Fibroblast of mammary gland (primary cell): Measurements from ENCODE around the gene HNRNPAB.

Experiments
- DNase-seq: peaks from one replicate; pipeline ENCODE4 v3.0.0-alpha.2; 2010; ENCODE audit warnings: low read depth
- H3K4me3 ChIP-seq: 2 replicates; pipeline ENCODE4 v1.5.1; 2011; ENCODE audit warnings: low read depth, mild to moderate bottlenecking, low read length, moderate library complexity; ENCODE audit not compliant: control insufficient read depth
- TF ChIP-seq, protein P1 (sequence below): conservative IDR thresholded peaks from 2 replicates; pipeline ENCODE4 v1.5.1; 2011; ENCODE audit warnings: low read depth, low read length, inconsistent platforms; ENCODE audit not compliant: control insufficient read depth, insufficient read depth

Gene HNRNPAB

GRCh38 chr5:178212241-178213002, 8.1 kb downstream of the HNRNPAB start:
- TF ChIP-seq, protein P1, sequence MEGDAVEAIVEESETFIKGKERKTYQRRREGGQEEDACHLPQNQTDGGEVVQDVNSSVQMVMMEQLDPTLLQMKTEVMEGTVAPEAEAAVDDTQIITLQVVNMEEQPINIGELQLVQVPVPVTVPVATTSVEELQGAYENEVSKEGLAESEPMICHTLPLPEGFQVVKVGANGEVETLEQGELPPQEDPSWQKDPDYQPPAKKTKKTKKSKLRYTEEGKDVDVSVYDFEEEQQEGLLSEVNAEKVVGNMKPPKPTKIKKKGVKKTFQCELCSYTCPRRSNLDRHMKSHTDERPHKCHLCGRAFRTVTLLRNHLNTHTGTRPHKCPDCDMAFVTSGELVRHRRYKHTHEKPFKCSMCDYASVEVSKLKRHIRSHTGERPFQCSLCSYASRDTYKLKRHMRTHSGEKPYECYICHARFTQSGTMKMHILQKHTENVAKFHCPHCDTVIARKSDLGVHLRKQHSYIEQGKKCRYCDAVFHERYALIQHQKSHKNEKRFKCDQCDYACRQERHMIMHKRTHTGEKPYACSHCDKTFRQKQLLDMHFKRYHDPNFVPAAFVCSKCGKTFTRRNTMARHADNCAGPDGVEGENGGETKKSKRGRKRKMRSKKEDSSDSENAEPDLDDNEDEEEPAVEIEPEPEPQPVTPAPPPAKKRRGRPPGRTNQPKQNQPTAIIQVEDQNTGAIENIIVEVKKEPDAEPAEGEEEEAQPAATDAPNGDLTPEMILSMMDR = no peak
- H3K4me3 ChIP-seq = no peak overlapping the region
- no peak for DNase-seq

DNA sequence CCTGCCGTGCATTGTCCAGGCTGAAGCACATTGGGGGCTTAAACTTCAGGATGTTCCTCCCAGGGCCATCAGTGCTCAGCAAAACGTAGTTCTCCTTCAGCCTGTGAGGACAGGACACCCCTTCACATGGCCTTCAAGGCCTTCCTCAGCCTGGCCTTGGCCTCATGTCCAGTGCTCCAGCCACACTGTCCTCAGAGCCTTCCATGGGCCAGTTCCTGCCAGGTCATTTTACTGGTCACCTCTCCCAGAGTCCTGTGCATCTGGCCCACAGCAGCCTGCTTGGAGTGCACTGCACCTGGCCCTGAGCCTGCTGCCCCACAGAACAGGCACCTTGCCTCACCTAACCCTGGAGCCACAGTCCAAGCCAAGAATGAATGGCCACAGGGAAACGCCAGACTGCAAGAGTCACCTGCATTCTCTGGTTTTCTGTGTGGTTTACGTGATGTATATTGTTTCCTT, 8.7 kb downstream of the HNRNPAB start:
- H3K4me3 ChIP-seq = no peak overlapping the region
- no peak for DNase-seq
- TF ChIP-seq, protein P1 = no peak

DNA sequence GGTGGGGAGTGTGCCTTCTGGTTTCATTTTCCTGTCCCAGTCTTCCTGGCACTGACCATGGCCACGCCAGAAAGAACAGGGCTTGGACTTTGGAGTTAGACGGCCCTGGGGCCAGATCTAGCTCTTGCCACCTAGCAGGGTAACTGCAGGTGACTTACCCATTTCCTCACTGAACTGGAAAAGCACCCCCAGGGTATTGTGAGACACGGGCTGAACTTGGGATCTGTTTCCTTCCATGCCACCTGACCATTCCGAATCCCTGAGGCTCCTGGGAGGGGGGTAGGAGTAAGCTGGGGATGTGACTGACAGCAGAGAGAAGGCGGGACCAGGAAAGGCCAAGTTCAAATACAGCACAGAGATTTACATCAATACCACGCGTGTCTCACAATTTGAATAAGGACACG, 9.4 kb downstream of the HNRNPAB start:
- TF ChIP-seq, protein P1 = no peak
- DNase-seq = no peak

DNA sequence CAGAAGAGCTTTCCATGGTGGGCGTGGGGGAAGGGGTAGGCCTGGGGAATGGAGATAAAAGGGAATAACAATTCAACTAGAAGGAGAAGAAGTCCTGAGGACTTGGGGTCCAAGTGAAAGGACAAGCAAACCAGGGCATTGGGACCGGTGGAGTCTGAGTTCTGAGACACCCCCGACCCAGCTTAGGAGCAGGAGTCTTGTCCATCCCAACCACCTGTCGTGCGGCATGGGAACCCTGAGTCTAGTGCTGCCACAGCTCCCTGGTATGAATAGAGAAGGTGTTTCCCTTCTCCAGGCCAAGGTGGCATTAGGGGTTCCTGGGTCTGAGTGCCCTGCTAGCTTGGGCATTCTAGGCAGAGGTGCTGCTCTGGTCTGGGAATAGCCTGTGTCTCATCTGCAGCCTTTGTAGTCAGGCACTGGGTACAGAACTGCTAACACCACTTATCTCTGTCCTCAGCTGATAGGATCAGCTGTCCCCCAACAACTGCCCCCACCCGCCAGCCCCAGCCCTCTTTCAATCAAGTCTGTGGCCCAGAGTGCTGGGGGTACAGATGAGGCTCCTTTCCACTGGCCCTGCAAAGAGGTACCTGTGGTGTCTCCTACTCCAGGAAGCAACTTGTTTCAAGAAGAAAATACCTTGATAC, 9.9 kb downstream of the HNRNPAB start:
- DNase-seq = no peak
- H3K4me3 ChIP-seq = no peak overlapping the region
- TF ChIP-seq, protein P1 = no peak

More for the DNA sequence above, 9.4 kb downstream of the HNRNPAB start:
- H3K4me3 ChIP-seq = no peak overlapping the region

GRCh38 chr5:178215280-178216002, 11.1 kb downstream of the HNRNPAB start:
- TF ChIP-seq, protein P1 = no peak
- no peak overlapping the region for H3K4me3 ChIP-seq
- no peak for DNase-seq

DNA sequence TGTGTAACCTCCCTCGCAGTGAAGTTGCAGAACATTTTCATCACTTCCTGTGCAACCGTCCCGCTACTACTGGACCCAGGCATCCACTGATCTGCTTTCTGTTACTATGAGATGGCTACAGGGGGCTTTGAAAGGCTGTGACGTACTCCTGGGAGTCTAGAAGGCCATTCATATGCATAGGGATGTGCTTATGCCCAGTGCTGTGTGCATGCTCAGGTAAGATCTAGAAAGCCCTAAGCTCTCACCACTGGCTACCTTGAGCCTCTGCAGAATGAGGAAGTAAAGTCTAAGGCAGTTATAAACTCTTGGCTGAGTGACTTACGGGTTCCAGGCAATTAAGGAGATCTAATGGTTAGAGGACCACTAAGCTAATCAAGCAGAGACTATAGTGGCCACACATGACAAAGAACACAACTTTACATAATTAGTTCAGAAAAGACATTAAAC, 11.8 kb downstream of the HNRNPAB start:
- no peak overlapping the region for H3K4me3 ChIP-seq
- DNase-seq = no peak

More for the DNA sequence above, 11.8 kb downstream of the HNRNPAB start:
- TF ChIP-seq, protein P1 = no peak
